ENCODE measurements around the gene EML5. TPM values are rescaled to one million over a fixed set of nuclear protein-coding genes. Genes with fewer than 3 reads are reported as not detected.

EML5 gene
- total RNA-seq, 1 donor = 3.8 TPM

- Histone ChIP-seq H3K9me3 (ENCODE audit: low read depth, low read length) (no peaks in the 10 kb centered on the region), H3K4me3 (ENCODE audit: low read length) (no peak overlapping the region), H3K27me3 (ENCODE audit: insufficient read depth, low read length) (no peaks in the 10 kb centered on the region), H3K4me1 (ENCODE audit: insufficient read depth, low read length) (peaks cover 10% of the 10 kb centered on the region)
Measured at GRCh38 chr14:88598097-88598675, 194.6 kb downstream of the EML5 start.

GRCh38 chr14:88597601-88598000 is 195.2 kb downstream of the EML5 start:
- Histone ChIP-seq H3K9me3 (ENCODE audit: low read depth, low read length) (no peaks in the 10 kb centered on the region), H3K4me3 (ENCODE audit: low read length) (no peak overlapping the region), H3K27me3 (ENCODE audit: insufficient read depth, low read length) (no peaks in the 10 kb centered on the region), H3K4me1 (ENCODE audit: insufficient read depth, low read length) (peaks cover 10% of the 10 kb centered on the region)

- Histone ChIP-seq H3K4me3 (ENCODE audit: low read length) (no peak overlapping the region), H3K4me1 (ENCODE audit: insufficient read depth, low read length) (peaks cover 10% of the 10 kb centered on the region), H3K9me3 (ENCODE audit: low read depth, low read length) (no peaks in the 10 kb centered on the region), H3K27me3 (ENCODE audit: insufficient read depth, low read length) (no peaks in the 10 kb centered on the region)
Measured at GRCh38 chr14:88597038-88597437, 195.7 kb downstream of the EML5 start.

GRCh38 chr14:88592031-88592430 is 200.7 kb downstream of the EML5 start:
- Histone ChIP-seq H3K9me3 (ENCODE audit: low read depth, low read length) (no peaks in the 10 kb centered on the region), H3K27me3 (ENCODE audit: insufficient read depth, low read length) (no peaks in the 10 kb centered on the region), H3K4me1 (ENCODE audit: insufficient read depth, low read length) (no peaks in the 10 kb centered on the region), H3K4me3 (ENCODE audit: low read length) (no peak overlapping the region)

GRCh38 chr14:88590173-88590572 is 202.6 kb downstream of the EML5 start:
- H3K9me3 ChIP-seq (ENCODE audit: low read depth, low read length) = no peaks in the 10 kb centered on the region
- no peaks in the 10 kb centered on the region for H3K27me3 ChIP-seq (ENCODE audit: insufficient read depth, low read length)
- H3K4me1 ChIP-seq (ENCODE audit: insufficient read depth, low read length) = no peaks in the 10 kb centered on the region
- H3K4me3 ChIP-seq (ENCODE audit: low read length) = no peak overlapping the region

GRCh38 chr14:88588081-88588480 is 204.7 kb downstream of the EML5 start:
- no peak overlapping the region for H3K4me3 ChIP-seq (ENCODE audit: low read length)
- H3K9me3 ChIP-seq (ENCODE audit: low read depth, low read length) = no peaks in the 10 kb centered on the region
- H3K4me1 ChIP-seq (ENCODE audit: insufficient read depth, low read length) = no peaks in the 10 kb centered on the region
- no peaks in the 10 kb centered on the region for H3K27me3 ChIP-seq (ENCODE audit: insufficient read depth, low read length)

- Histone ChIP-seq H3K4me3 (ENCODE audit: low read length) (no peak overlapping the region), H3K27me3 (ENCODE audit: insufficient read depth, low read length) (no peaks in the 10 kb centered on the region), H3K9me3 (ENCODE audit: low read depth, low read length) (no peaks in the 10 kb centered on the region), H3K4me1 (ENCODE audit: insufficient read depth, low read length) (no peaks in the 10 kb centered on the region)
Measured at GRCh38 chr14:88584451-88584850, 208.3 kb downstream of the EML5 start.

- Histone ChIP-seq H3K27me3 (ENCODE audit: insufficient read depth, low read length) (no peaks in the 10 kb centered on the region), H3K4me3 (ENCODE audit: low read length) (no peak overlapping the region), H3K4me1 (ENCODE audit: insufficient read depth, low read length) (no peaks in the 10 kb centered on the region), H3K9me3 (ENCODE audit: low read depth, low read length) (no peaks in the 10 kb centered on the region)
Measured at GRCh38 chr14:88576222-88576621, 216.5 kb downstream of the EML5 start.

- H3K9me3 ChIP-seq (ENCODE audit: low read depth, low read length) = peaks cover 7% of the 10 kb centered on the region
- no peaks in the 10 kb centered on the region for H3K4me1 ChIP-seq (ENCODE audit: insufficient read depth, low read length)
- no peaks in the 10 kb centered on the region for H3K27me3 ChIP-seq (ENCODE audit: insufficient read depth, low read length)
- no peak overlapping the region for H3K4me3 ChIP-seq (ENCODE audit: low read length)
Measured at GRCh38 chr14:88572117-88572516, 220.6 kb downstream of the EML5 start.

GRCh38 chr14:88568196-88568595 is 224.6 kb downstream of the EML5 start:
- Histone ChIP-seq H3K9me3 (ENCODE audit: low read depth, low read length) (peaks cover 7% of the 10 kb centered on the region), H3K27me3 (ENCODE audit: insufficient read depth, low read length) (no peaks in the 10 kb centered on the region), H3K4me1 (ENCODE audit: insufficient read depth, low read length) (peaks cover 10% of the 10 kb centered on the region), H3K4me3 (ENCODE audit: low read length) (no peak overlapping the region)

- H3K4me3 ChIP-seq (ENCODE audit: low read length) = no peak overlapping the region
- peaks cover 16% of the 10 kb centered on the region for H3K4me1 ChIP-seq (ENCODE audit: insufficient read depth, low read length)
- peaks cover 9% of the 10 kb centered on the region for H3K27me3 ChIP-seq (ENCODE audit: insufficient read depth, low read length)
- H3K9me3 ChIP-seq (ENCODE audit: low read depth, low read length) = peaks cover 7% of the 10 kb centered on the region
Measured at GRCh38 chr14:88565427-88565826, 227.3 kb downstream of the EML5 start.

- H3K4me3 ChIP-seq (ENCODE audit: low read length) = peak overlapping the region; percentile 89
- H3K27me3 ChIP-seq (ENCODE audit: insufficient read depth, low read length) = peaks cover 10% of the 10 kb centered on the region
- peaks cover 16% of the 10 kb centered on the region for H3K4me1 ChIP-seq (ENCODE audit: insufficient read depth, low read length)
- peaks cover 7% of the 10 kb centered on the region for H3K9me3 ChIP-seq (ENCODE audit: low read depth, low read length)
Measured at GRCh38 chr14:88563845-88564244, 228.9 kb downstream of the EML5 start.

- Histone ChIP-seq H3K27me3 (ENCODE audit: insufficient read depth, low read length) (peaks cover 10% of the 10 kb centered on the region), H3K4me3 (ENCODE audit: low read length) (peak within 1 kb of the TSS; percentile 89), H3K4me1 (ENCODE audit: insufficient read depth, low read length) (peaks cover 16% of the 10 kb centered on the region), H3K9me3 (ENCODE audit: low read depth, low read length) (peaks cover 5% of the 10 kb centered on the region)
Measured at GRCh38 chr14:88562831-88563686, 229.7 kb downstream of the EML5 start, which contains the start of gene ZC3H14. Gene ZC3H14 (plus strand): TSS chr14:88563037. CDS start chr14:88563134, 97 bp downstream.

- H3K4me1 ChIP-seq (ENCODE audit: insufficient read depth, low read length) = peaks cover 17% of the 10 kb centered on the region
- no peaks in the 10 kb centered on the region for H3K9me3 ChIP-seq (ENCODE audit: low read depth, low read length)
- H3K4me3 ChIP-seq (ENCODE audit: low read length) = peak overlapping the region; percentile 89
Measured at GRCh38 chr14:88562532-88562830, 230.3 kb downstream of the EML5 start.

More at GRCh38 chr14:88562532-88562830, 230.3 kb downstream of the EML5 start:
- H3K27me3 ChIP-seq (ENCODE audit: insufficient read depth, low read length) = peaks cover 11% of the 10 kb centered on the region
